KG1 (cell line): ENCODE data around the gene PDIK1L.

Experiments used
- DNase-seq: peaks from one replicate; lab custom pipeline; 2025; lab: John Stamatoyannopoulos, UW

Gene PDIK1L

DNA sequence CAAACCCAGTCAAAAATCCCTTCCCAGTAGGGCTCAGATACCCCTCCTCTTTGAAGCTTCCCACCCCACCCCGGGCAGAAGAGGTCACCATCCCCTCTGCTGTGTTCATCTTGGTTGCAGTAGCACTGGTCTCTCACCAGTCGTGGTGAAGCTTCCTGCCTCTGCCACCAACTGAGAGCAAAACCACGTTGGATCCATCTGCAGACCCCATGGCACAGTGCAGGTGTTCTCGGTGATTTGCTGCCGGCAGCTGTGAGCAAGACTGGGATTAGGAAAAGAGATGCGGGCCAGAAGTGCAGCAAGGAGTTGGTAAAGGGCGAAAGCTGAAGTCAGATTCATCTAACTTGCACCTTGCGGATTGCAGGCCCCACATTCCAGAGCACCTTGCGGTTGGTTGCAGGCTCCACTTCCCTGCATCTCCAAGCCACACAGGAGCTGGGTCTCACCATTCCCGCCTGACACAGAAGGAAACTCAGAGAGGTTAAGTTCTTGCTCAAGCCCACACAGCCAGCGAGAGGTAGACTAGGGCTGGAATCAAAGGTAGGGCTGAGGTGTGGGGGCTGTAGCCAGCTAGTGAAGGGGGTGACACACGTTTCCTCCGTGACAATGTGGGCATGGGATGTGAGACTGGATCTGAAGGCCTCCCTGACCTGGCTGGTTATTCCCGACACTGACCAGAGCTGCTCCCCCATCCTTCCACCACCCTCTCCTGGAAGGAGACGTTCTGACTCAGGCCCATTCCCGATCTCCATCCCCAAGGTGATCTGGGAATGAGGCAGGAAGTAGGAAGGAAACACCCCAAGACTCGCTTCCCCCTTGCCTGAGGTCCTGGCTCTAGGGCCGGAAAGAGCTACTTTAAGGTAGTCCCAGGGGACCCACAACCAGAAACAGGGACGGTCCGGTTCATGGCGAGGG is 44.0 kb downstream of the PDIK1L start:
- DNase-seq = no peak

DNA sequence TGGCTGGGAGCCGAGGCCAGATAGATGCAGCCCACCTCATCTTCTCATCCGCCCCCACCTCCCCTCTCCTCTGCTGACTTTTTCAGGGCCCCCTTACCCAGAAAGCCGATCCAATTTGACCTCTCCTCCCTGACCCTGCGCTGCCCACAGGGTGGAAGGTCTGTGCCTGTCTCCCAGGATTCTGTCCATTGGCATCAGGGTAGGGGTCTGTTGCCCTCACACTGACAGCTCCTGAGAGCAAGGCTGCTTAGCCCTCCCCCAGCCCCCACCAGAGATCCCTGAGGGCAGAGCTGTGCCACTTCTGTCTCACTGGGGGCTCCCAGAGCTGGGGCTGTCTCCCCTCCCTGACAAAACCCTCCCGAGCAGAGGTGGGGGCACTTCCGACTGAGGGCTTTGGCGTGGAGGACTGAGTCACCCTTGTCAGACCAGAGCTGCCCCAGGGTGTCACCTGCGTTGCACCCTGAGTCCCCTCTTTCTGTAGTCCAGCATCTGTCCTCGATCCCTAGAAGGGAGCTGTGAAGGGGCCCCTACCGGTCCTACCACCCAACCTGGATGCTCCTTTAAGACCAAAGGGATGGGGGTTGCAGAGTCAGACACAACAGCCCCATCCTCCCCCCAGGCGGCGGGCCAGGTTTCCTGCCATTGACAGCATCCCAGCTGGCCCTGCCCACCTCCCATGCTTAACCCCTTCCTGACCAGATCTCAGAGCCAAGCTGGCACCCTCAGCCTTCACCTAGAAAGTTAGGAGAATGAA is 44.8 kb downstream of the PDIK1L start:
- no peak for DNase-seq

DNA sequence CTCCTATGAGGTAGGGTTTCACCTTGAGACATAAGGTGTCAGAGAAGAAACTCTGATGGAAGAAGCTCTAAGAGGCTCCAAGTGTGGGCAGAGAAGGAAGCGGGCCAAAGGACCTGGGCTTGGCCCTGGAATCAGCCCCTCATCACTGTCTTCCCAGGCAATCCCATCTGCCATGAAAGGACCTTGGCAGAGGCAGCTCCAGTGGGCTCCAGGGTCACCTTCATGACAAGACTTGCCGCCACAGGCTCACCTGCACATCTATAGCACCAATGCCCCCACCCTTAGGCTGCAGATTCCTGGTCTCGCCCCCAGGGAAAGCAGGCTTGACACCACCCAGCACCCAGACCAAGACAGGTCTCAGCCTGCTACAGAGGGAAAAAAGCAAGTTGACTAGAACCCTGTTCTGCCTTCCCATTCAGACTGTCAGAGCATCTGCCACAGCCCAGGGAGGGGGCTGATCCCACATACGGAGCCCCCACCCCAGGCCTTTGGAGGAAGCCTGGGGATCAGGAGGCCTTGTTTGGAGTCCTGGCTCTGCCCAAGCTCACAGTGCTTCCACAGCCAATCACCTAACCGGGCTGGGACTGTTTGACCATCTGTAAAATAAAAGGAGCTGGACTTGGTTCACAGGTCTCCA is 46.8 kb downstream of the PDIK1L start:
- DNase-seq = no peak

DNA sequence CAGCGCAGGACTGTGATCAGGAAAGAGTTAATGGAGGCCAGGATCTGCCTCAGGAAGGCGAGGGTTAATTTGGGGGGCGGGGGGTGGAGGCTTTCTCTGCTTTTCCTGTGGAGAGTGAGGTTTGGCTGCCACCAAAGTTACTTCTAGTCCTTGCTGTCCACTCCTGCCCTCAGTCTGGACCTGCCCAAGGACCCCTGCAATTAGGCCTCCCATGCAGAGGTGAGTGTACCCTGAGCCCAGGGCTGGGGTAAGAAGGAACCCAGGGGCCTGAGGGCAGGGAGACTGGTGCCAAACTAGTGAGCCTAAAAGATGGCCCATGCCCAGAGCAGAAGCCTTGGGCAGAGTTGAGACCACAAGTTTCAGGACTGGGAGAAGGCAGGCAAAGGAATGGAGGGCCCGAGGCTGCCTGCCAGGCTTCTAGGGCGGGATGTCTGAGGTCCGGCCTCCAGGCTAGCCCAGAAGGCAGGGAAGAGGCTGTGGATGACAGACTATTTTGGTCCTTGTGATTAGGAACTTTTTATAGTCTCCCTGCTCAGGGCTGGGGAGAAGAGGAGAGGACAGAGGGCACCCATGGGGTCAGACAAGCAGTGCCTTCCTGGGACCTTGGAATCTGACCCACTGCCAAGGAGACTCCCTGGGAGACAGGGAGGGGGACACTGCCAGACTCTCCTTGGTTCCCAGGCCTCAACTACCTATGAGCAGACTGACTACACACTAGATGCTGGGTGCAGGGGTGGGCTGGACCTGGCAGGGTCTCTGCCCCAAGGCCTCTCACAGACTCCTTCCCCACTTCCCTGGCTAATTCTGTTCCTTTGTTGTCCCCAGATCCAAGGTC is 47.5 kb downstream of the PDIK1L start, which contains the start of gene FAM110D:
Gene FAM110D (plus strand): TSS at position 172 of the 835 bp plus-strand sequence. CDS start 2,213 bp downstream, outside the sequence.
- DNase-seq = no peak

DNA sequence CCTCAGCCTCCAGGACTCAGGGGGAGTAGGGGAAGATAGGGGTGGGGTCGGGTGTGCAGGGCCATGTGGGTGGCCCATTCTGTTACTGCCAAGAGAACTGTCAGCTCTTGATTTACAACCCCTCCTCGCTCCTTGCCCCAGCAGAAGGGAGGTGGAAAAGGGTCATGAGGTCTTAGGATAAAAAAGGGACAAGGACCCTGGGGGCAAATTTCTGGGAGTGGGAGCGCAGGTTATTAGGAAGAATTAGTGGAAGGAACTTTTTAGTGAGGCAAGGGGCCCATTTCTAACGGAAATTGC is 48.1 kb downstream of the PDIK1L start:
- DNase-seq = no peak

DNA sequence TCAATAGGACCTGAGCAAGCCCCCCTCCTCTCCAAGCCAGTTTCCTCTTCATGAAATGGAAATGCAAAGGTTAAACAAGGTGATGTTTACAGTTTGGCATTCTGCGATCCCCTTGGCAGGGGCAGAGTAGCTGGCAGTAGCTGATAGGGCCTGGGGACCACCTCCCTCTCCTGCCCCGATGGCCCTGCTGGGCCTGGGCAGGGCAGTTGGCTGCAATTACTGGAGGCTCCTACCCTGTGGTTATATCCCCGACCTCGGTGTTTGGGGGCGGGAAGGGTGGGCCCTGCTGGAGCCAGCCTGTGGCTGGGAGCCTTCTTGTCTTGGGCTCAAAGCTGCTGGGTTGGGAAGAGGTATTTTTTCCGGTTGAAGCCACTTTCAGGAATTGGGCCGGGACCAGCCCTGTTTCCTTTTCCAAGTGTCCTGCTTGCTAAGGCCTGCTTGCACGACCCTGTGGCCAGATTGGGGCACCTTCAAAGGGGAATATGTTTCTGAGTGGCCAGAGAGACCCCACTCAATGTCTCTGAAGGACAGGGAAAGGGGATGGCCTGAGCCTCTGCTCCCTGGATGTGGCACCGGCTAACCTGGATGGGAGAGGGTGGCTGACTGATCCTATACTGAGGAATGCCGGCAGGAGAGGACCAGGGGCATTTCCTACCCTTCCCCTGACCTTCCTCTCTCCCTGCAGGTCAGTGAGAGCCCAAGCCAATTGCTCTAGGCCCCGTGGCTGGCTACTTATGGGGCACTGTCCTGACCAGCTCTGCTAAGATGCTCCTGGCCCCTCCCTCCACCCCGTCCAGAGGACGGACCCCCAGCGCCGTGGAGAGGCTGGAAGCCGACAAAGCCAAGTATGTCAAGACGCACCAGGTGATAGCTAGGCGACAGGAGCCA is 49.1 kb downstream of the PDIK1L start:
- DNase-seq = no peak

DNA sequence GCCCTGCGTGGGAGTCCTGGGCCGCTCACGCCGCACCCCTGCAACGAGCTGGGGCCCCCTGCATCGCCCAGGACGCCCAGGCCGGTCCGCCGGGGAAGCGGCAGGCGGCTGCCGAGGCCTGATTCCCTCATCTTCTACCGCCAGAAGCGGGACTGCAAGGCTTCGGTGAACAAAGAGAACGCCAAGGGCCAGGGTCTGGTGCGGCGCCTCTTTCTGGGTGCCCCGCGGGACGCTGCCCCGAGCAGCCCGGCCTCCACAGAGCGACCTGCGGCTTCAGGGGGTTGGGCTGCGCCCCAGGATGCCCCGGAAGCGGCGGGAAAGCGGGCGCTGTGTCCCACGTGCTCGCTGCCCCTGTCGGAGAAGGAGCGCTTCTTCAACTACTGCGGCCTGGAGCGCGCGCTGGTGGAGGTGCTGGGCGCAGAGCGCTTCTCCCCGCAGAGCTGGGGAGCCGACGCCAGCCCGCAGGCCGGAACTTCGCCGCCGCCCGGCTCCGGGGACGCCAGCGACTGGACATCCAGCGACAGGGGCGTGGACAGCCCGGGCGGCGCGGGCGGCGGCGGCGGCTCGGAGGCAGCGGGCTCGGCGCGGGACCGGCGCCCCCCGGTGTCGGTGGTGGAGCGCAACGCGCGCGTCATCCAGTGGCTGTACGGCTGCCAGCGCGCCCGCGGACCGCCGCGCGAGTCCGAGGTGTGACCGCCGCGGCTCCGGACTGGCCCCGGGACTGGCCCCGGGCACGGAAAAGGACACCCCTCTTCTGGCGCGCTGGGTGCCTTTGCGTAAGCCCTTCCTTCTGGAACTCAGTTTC is 50.0 kb downstream of the PDIK1L start:
- no peak for DNase-seq

DNA sequence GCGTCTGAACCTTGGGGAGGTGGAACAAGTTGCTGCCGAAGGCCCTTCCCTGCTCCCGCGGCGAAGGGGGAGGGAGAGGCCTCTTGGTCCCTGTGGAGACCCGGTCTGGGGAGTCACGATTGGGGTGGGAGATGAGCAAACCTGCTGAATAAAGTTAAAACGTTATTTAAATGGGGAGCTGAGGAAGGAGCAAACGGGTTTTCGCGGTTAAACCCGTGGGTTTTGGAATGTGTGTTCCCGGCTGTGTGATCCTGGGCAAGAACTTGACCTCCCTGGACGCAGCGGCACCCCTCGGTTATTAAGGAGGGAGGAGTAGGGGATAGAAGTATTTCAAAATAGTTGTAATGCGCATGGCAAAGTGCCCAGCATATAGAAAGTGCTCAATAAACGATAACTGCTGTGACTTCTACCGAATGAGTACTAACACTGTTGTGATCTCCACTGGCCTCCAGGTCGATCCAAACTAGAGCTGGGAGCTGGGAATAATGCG is 50.6 kb downstream of the PDIK1L start:
- no peak for DNase-seq

DNA sequence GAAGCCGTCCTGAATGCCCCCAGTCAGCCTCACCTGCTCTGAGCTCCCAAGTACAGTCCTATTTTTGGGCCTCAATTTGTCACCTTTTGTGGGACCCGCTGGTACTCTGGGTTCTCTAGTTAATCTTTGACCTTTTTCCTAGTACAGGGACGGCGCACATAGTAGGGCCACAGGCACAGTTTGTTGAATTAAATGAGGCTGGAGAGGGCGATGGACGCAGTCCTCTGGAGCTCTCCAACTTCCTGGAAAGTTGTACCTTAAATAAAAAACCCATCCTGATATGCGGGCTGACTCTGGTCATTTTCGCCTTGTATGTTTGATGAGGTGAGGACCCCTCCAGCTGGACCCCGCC is 52.0 kb downstream of the PDIK1L start:
- DNase-seq = no peak

DNA sequence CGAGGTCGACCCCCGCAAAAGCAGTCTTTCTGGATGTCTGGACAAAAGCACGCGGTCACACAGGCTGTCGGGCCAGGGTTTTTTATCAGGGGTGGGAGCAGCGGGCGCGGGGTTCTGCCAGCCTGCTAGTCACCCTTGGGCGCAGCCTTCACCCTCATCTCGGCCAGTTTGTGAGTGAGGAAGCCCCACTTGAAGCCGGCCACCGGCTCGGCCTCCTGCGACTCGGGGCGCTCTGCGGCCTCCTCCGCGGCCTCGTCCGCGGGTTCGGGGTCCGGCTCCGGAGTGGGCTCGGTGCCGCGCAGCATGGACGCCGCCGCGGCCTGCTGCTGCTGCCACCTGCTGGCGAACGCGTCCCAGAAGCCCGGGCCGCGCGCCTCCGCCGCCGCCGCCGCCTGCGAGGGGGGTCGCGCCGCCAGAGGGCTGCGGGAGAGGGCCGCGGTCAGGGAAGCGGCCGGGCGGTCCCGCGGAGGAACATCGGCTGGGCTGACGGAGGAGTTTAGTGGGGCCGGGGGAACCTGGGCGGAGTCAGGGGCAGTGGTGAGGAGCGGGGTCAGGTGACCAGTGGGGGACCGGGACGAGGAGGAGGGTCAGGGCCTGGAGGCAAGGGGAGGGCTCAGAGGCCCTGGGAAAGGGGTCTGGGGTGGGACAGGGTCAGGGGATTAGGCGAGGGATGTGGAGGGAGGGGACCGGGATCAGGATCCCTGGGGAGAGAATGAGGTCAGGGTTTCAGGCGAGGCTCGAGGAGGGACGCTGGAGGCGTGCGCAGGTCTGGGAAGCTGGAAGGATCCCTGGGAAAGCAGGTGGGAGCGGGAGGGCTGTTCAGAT is 52.6 kb downstream of the PDIK1L start:
- DNase-seq = no peak

DNA sequence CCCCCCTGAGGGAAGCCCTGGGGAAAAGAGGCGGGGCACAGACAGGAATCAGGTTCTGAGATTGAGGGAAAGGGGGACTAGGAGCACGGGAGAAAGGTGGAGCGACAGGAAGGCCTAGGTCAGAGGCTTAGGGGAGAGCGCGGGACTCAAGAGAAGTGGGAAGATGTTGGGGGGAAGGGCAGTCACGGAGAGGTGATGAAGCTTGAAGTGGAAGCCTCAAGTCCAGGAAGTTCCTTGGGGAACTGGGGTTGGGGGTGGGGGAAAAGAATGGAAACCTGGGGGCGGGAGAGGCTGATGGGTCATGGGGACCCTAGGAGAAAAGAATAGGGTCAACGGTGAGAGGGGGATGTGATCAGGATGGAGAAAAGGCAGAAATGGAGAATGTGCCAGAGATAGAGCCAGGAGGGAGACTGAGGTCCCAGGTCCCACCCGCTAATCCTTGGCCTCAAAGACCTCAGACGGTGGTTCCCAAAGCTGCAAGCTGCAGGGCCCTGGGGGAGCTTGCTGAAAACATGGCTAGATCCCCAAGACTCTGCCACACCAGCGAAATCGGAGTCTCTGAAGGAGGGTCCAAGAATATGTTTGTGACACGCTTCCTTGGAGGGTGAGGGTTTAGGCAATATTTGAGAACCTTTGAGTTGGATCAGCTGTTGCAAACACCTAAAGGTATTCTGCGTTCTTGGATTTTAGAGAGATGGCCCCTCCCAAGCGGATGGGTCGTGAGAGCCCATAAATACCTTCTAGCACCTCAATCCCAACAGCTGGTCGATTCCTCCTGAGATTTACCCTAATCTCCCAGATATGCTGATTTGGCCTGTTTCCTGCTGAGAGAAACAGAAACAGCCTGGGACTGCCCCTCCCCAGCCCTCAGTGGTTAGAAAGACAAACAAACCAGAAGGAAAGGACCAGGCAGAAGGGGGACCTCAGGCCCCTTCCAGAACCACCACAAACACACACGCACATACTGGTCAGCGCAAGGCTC is 53.5 kb downstream of the PDIK1L start:
- no peak for DNase-seq

DNA sequence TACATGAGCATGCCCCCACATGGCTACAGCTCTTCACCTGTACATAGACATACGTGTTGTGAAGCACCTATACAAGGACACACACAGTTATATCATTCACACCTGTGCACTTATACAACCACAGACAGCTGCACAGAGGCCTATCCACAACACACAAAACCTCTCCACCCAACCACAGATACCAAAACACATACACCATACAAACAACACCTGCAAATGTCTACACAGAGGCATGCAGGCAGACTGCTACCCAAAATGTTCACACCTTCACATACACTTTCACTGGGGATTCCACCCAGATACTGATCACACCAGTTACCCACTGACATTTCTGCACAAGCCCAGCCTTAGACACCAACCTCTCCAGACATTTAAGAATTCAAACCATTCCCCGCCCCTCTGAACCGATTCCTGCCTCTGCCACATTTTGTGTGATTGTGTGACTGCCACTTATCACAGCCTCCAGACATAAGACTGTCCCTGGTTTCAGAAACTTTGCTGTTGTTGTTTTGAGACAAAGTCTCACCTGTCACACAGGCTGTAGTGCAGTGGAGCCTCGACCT is 55.2 kb downstream of the PDIK1L start:
- no peak for DNase-seq

DNA sequence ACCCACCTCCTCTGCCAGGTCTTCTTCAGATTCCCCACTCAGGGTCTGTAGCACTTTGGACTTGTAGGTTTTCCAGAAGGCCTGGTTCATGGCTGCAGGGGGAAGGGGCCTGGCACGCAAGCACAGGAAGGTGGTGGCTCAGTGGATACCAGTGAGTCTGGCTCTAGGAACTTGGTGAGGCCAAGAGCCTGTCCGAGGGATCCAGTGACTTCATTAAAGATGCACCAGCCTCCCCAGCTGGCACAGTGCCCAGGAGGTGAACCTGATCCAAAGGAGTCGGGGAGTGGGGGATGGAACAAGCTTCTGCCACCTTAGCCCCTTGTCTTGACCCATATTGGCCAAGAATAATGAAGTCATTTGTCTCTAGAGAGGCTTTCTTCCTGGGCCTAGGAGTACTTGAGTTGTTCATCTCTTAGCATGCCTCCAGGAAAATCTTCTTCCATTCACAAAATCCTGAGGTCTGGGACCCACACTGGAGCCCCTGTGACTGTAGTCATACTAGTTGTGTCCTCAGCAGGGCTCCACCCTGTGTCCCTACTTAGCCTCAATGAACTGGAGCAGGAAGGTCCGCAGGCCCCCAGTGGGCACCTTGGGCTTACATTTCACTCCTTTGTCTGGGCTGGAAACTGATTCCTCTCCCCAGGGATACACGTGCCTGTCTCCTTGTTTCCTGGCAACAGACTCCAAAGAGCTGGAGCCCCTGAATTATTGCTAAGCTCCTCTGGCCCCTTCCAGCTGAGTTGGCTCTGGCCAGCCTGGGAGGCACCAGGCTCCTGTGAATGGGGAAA is 57.0 kb downstream of the PDIK1L start, which contains the start of gene C1orf232:
Gene C1orf232 (minus strand): TSS at position 554 of the 788 bp plus-strand sequence. CDS start 464 bp downstream, at position 90.
- no peak for DNase-seq

DNA sequence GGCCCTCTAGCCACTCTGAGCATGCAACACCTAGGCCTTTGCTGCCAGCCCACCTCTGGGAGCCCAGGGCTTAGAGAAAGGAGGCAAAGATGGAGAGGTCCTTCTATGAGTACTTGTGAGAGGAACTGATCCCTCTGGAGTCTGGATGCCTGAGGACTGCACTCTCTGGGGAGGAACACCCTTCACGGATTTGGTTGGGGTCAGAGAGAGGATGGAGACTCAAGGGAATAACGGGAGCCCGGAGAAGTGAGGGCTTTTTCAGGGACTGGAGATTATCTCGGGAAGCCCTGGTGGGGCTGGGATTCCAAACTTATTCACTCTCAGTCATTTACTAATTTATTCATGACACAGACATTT is 57.6 kb downstream of the PDIK1L start:
- DNase-seq = no peak

DNA sequence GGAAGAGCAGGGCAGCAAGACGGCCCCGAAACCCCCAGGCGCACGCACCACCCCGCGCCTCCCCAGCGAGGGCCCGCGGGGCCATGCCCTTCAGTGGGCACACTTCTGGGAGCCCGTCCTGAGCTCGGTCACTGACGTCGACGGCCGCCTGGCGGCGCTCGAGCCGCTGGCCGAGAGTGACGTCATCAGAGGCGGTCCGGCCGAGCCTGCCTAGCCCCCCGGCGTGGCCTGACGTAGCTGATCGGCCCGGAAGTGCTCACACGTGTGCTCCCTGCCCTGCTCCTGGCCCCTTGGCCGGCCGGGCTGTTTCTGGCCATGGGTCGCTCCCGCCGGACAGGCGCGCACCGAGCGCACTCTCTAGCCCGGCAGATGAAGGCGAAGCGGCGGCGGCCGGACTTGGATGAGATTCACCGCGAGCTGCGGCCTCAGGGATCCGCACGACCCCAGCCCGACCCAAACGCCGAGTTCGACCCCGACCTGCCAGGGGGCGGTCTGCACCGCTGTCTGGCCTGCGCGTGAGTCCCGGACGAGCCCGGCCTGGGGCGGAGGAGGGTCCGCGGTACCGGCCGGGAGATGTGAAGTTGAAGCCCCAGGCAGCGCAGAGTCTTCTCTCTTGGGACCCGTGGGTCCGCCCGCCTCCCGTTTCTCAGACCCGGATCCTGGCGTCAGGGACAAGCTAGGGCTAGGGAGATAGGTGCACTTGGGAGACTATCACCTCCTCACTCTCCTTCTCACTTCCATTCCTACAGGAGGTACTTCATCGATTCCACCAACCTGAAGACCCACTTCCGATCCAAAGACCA is 58.2 kb downstream of the PDIK1L start, which contains the start of gene ZNF593:
Gene ZNF593 (plus strand): TSS at position 240 of the 803 bp plus-strand sequence. CDS start 76 bp downstream, at position 316.
- peak; percentile 83 for DNase-seq

DNA sequence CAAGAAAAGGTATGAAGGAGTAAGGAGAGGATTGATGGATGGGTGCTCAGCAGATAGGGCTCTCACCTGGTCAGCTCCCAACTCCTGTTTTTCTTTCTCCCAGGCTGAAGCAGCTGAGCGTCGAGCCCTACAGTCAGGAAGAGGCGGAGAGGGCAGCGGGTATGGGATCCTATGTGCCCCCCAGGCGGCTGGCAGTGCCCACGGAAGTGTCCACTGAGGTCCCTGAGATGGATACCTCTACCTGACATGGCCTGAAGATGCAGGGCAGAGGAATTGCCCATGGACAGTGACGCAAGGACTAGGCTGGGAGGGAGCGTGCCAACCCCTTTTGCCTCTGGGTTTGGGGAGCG is 58.8 kb downstream of the PDIK1L start:
- DNase-seq = no peak
